B cell (primary cell): ENCODE data around the gene CD276. TPM values are rescaled to one million over a fixed set of nuclear protein-coding genes. Genes with fewer than 3 reads are reported as not detected.

Experiments
- ATAC-seq: fragments of 200-7000 bp; cut with Tn5 transposase; one replicate; pipeline ENCODE4 v1.10.0; 2021; ENCODE audit warnings: low read depth, mild to moderate bottlenecking, moderate number of reproducible peaks, moderate library complexity
- CTCF ChIA-PET: fragments of 350-600 bp; sonication (Branson Sonifier 250); formaldehyde crosslinking; loops from one replicate; lab custom pipeline; 2021; ENCODE audit warnings: antibody characterized with exemption, inconsistent platforms; lab: Charles Lee
- POLR2A ChIA-PET: fragments of 350-600 bp; sonication (Branson Sonifier 250); formaldehyde crosslinking; loops from one replicate; lab custom pipeline; 2021; ENCODE audit warnings: antibody characterized with exemption; lab: Charles Lee
- DNase-seq: peaks from one replicate; pipeline ENCODE4 v3.0.0; 2013
- H2AFZ ChIP-seq: 2 replicates; pipeline ENCODE4 v1.6.1; 2012; ENCODE audit warnings: mild to moderate bottlenecking, low read depth, low read length; ENCODE audit not compliant: insufficient read depth, poor library complexity, severe bottlenecking
- H3K27ac ChIP-seq, 2 donors: 1 replicate in 1 of 2; 2 replicates in 1 of 2; pipeline ENCODE4 v1.5.1; 2012 to 2013; ENCODE audit warnings: low read length in 2 of 2, mild to moderate bottlenecking in 2 of 2, moderate library complexity in 1 of 2
- H3K27me3 ChIP-seq, 4 experiments: fragments of 200-600 bp in 1 of 4; sonication (generic) in 1 of 4; replicated peaks in 1 of 4; 1 replicate in 2 of 4; 2 replicates in 2 of 4; pipeline versions ENCODE4 v1.6.1 to v1.7.0; 2013 to 2016; ENCODE audit warnings: low read length in 3 of 4, mild to moderate bottlenecking in 2 of 4, mixed read lengths in 1 of 4, moderate library complexity in 1 of 4; ENCODE audit not compliant: insufficient read depth in 4 of 4, control insufficient read depth in 3 of 4; ENCODE audit errors: control extremely low read depth in 1 of 4
- H3K36me3 ChIP-seq, 2 experiments: replicated peaks in 1 of 2; 1 replicate in 1 of 2; 2 replicates in 1 of 2; pipeline versions ENCODE4 v1.6.1 to v1.7.1; 2013; ENCODE audit warnings: low read length in 1 of 2; ENCODE audit not compliant: insufficient read depth in 2 of 2, control insufficient read depth in 1 of 2; ENCODE audit errors: control extremely low read depth in 1 of 2, extremely low read depth in 1 of 2
- H3K4me1 ChIP-seq, 2 donors: fragments of 200-600 bp in 1 of 2; sonication (generic) in 1 of 2; 1 replicate in 1 of 2; 2 replicates in 1 of 2; pipeline versions ENCODE4 v1.5.1 to v1.6.1; 2013 to 2017; ENCODE audit warnings: low read length in 2 of 2; ENCODE audit not compliant: control insufficient read depth in 2 of 2, insufficient read depth in 2 of 2
- H3K4me2 ChIP-seq: replicated peaks from 2 replicates; pipeline ENCODE3; 2012; ENCODE audit warnings: mild to moderate bottlenecking, low read depth, low read length; ENCODE audit not compliant: poor library complexity, severe bottlenecking
- H3K4me3 ChIP-seq, 5 experiments: fragments of 200-600 bp in 1 of 5; sonication (generic) in 1 of 5; 1 replicate in 3 of 5; 2 replicates in 2 of 5; pipeline versions ENCODE4 v1.5.1 to v1.7.0; 2011 to 2016; ENCODE audit warnings: low read length in 4 of 5, mild to moderate bottlenecking in 4 of 5, low read depth in 2 of 5, control low read depth in 1 of 5, moderate library complexity in 1 of 5; ENCODE audit not compliant: insufficient read depth in 1 of 5; ENCODE audit errors: control extremely low read depth in 1 of 5, extremely low read depth in 1 of 5
- H3K79me2 ChIP-seq: fragments of 200-600 bp; sonication (generic); one replicate; pipeline ENCODE4 v1.6.0; 2016; ENCODE audit warnings: low read length; ENCODE audit not compliant: control insufficient read depth, insufficient read depth
- H3K9ac ChIP-seq: fragments of 200-600 bp; sonication (generic); 2 replicates; pipeline ENCODE4 v1.6.1; 2017; ENCODE audit warnings: mild to moderate bottlenecking, low read length, moderate library complexity
- H3K9me3 ChIP-seq, 3 donors: one replicate each; pipeline versions ENCODE4 v1.6.1 to v1.7.1; 2013; ENCODE audit warnings: low read length in 2 of 3; ENCODE audit not compliant: control insufficient read depth in 2 of 3, insufficient read depth in 1 of 3; ENCODE audit errors: control extremely low read depth in 1 of 3
- H4K20me1 ChIP-seq: 2 replicates; pipeline ENCODE4 v1.6.0; 2012; ENCODE audit warnings: mild to moderate bottlenecking, low read length; ENCODE audit not compliant: insufficient read depth, control insufficient read depth, poor library complexity, severe bottlenecking
- H3K27ac Mint-ChIP-seq: one replicate; pipeline ENCODE4 v1.8.0; 2021; ENCODE audit warnings: mixed read lengths
- H3K27me3 Mint-ChIP-seq: one replicate; pipeline ENCODE4 v1.8.0; 2021; ENCODE audit warnings: mixed read lengths
- H3K4me1 Mint-ChIP-seq: one replicate; pipeline ENCODE4 v1.8.0; 2021; ENCODE audit warnings: mixed read lengths
- H3K4me3 Mint-ChIP-seq: one replicate; pipeline ENCODE4 v1.8.0; 2021; ENCODE audit warnings: mixed read lengths
- H3K9me3 Mint-ChIP-seq: one replicate; pipeline ENCODE4 v1.8.0; 2022; ENCODE audit warnings: mixed read lengths; ENCODE audit not compliant: insufficient read depth
- EZH2 ChIP-seq: IDR thresholded peaks from 2 replicates; pipeline ENCODE4 v1.6.1; 2012; ENCODE audit warnings: borderline replicate concordance, low read depth, mild to moderate bottlenecking, moderate library complexity, low read length; ENCODE audit not compliant: insufficient read depth, poor library complexity, severe bottlenecking
- WGBS: methylation state at CpG from one replicate; pipeline ENCODE4 v1.1.5; 2013; ENCODE audit warnings: missing lambda C conversion rate; ENCODE audit not compliant: insufficient coverage; 5-methylcytosine and 5-hydroxymethylcytosine counted together
- intact Hi-C: fragments of 100-400 bp; cut with micrococcal nuclease; formaldehyde crosslinking; loops from one replicate; pipeline ENCODE4 v1.10.0; 2022
- polyA plus RNA-seq: library from polyadenylated mRNA; depleted of rRNA; stranded (reverse); fragments of >200 nt; gene quantifications from 2 replicates; pipeline ENCODE4 v1.2.3, GENCODE V29; 2012
- total RNA-seq, 2 donors: library from RNA; stranded (reverse); fragments of 120-200 nt in 1 of 2; gene quantifications; 1 replicate in 1 of 2; 2 replicates in 1 of 2; pipeline versions ENCODE4 v1.2.3 to v1.2.4, GENCODE V29; 2013 to 2022
- TF ChIP-seq, protein P1 (sequence below): fragments of 200-600 bp; IDR thresholded peaks from one replicate; pipeline ENCODE4 v1.8.0; 2022; ENCODE audit warnings: antibody characterized with exemption, mild to moderate bottlenecking

CD276 gene
- total and polyA plus RNA-seq, 2 donors (not counting 1 experiment from before 2014, with no cell fraction given) = not detected

DNA sequence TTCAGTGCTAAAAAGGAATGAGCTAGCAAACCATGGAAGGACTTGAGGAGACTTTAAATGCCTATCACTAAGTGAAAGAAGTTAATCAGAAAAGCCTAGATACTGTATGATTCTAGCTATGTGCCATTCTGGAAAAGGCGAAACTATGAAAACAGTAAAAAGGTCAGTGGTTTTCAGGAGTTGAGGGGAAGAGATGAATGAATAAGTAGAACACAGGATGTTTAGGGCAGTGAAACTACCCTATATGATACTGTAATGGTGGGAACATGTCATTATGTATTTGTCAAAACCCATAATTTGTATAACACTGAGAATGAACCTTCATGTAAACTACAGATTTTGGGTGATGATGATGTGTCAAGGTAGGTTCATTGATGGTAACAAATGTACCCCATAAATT lies 9.6 kb upstream of the CD276 start:
- H3K4me3 ChIP-seq = no peak overlapping the region
- H3K27me3 Mint-ChIP-seq = peaks cover 41% of the 10 kb centered on the region

DNA sequence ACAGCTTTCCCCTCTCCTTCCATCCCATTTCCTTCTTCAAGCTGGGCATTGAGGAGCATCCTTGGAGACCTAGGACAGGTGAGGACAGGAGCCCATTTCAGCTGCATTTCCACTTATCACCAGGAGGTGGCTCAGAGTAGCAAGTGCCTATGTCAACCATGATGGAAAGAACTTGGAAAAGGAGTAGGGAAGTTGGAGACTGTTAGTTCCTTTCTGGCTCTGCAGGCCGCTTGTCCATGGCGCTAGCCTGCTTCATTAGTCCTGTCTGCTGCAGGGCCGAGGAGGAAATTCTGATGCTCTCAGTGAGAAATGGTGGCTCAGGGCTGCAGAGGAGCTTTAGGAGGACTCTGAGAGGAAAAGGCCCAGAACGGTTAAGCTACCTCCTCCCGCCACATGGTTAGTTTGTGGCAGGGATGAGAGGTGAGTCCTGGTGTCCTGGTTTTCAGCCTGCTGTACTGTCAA lies 7.0 kb upstream of the CD276 start:
- no peaks in the 10 kb centered on the region for H4K20me1 ChIP-seq
- Mint-ChIP-seq H3K27me3 (peaks cover 41% of the 10 kb centered on the region), H3K4me3 (no peak overlapping the region), H3K9me3 (no peaks in the 10 kb centered on the region), H3K4me1 (no peaks in the 10 kb centered on the region), H3K27ac (no peak overlapping the region)
- no peak overlapping the region for H3K27ac ChIP-seq
- H3K4me2 ChIP-seq = no peak overlapping the region
- intact Hi-C loops = loop anchor here (1.0 kb wide), 1 partner anchor 23 kb away; no protein-coding TSS in a partner anchor
- no peaks in the 10 kb centered on the region for H3K36me3 ChIP-seq
- POLR2A ChIA-PET = no interaction called here
- no peak overlapping the region for H2AFZ ChIP-seq
- no peak for ATAC-seq
- H3K9ac ChIP-seq = no peak overlapping the region
- TF ChIP-seq EZH2 = no peak
- TF ChIP-seq, protein P1, sequence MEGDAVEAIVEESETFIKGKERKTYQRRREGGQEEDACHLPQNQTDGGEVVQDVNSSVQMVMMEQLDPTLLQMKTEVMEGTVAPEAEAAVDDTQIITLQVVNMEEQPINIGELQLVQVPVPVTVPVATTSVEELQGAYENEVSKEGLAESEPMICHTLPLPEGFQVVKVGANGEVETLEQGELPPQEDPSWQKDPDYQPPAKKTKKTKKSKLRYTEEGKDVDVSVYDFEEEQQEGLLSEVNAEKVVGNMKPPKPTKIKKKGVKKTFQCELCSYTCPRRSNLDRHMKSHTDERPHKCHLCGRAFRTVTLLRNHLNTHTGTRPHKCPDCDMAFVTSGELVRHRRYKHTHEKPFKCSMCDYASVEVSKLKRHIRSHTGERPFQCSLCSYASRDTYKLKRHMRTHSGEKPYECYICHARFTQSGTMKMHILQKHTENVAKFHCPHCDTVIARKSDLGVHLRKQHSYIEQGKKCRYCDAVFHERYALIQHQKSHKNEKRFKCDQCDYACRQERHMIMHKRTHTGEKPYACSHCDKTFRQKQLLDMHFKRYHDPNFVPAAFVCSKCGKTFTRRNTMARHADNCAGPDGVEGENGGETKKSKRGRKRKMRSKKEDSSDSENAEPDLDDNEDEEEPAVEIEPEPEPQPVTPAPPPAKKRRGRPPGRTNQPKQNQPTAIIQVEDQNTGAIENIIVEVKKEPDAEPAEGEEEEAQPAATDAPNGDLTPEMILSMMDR = peak; percentile 79
- H3K4me1 ChIP-seq = no peaks in the 10 kb centered on the region
- peak; percentile 55 for DNase-seq
- no peaks in the 10 kb centered on the region for H3K79me2 ChIP-seq
- H3K27me3 ChIP-seq = peaks cover 0 to 18% (median 9%) of the 10 kb centered on the region in 4 experiments
- 65% methylated on average over 3 of the region's 5 CpGs for WGBS
- no peak overlapping the region for H3K4me3 ChIP-seq
- CTCF ChIA-PET = interaction anchor here (1.0 to 4.9 kb wide), 6 partner anchors 10 to 497 kb away, joined by 3 to 55 read pairs (median 4); no protein-coding TSS in a partner anchor
- H3K9me3 ChIP-seq = no peaks in the 10 kb centered on the region

More for the DNA sequence above, 9.6 kb upstream of the CD276 start:
- no peak for DNase-seq
- Histone ChIP-seq H2AFZ (no peak overlapping the region), H3K27ac (no peak overlapping the region), H3K36me3 (no peaks in the 10 kb centered on the region), H3K9ac (no peak overlapping the region), H3K27me3 (peaks cover 0 to 24% (median 11%) of the 10 kb centered on the region in 4 experiments), H4K20me1 (no peaks in the 10 kb centered on the region), H3K4me1 (no peaks in the 10 kb centered on the region), H3K4me2 (no peak overlapping the region), H3K9me3 (no peaks in the 10 kb centered on the region), H3K79me2 (no peaks in the 10 kb centered on the region)
- ATAC-seq = no peak
- Mint-ChIP-seq H3K27ac (no peak overlapping the region), H3K4me1 (no peaks in the 10 kb centered on the region), H3K4me3 (no peak overlapping the region), H3K9me3 (no peaks in the 10 kb centered on the region)
- TF ChIP-seq EZH2 = no peak
- TF ChIP-seq, protein P1 = no peak
- no CpG with 5 or more reads among the region's 1 CpG for WGBS
- intact Hi-C loops = no loop called here
- POLR2A ChIA-PET = no interaction called here
- CTCF ChIA-PET = interaction anchor here (1.2 kb wide), 1 partner anchor 24 kb away, joined by 4 read pairs; no protein-coding TSS in a partner anchor
